Measurements from ENCODE around the gene GPR161.
A peak's percentile ranks its signal among the peaks of the same experiment; 100 is the strongest.

The GPR161 gene

DNA sequence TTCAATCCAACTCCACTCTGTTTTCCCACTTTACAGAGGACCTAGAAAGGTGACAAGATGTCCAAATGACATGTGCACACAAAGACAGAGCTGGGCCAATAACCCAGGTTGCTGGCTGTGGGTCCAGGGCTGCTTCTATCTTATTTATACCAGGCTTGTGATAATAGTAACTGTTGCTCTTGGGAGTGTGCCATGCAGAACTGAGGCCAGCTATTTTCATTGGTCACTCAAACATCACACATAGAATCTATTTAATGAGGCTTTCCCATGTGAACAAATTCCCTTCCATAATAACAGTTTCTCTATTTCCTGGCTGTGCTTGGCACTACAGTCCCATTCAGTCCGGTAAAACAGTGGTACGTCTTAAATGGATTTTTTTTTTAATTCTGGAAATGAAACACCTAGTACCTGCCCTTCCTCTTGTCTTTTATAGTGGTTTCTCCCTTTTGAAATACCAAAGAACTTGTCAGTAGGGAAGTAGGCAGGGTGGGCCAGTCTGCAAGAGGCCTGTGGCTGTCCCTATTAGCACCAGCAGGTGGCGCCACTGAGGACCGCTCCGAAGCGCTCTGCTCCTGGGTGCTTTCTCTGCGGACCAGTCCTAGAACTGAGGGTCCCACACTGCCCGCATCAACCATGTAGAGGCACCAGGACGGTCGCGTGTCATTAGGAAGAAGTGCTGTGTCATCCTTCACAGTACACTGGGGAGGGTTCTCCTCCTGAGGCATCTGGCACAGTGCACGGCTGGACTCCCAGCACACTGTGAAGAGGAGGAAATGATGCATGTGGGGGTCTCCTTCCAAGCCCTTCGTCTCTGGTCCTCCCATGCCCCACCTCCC, 52.1 kb downstream of the GPR161 start:
- TF ChIP-seq, protein P1, sequence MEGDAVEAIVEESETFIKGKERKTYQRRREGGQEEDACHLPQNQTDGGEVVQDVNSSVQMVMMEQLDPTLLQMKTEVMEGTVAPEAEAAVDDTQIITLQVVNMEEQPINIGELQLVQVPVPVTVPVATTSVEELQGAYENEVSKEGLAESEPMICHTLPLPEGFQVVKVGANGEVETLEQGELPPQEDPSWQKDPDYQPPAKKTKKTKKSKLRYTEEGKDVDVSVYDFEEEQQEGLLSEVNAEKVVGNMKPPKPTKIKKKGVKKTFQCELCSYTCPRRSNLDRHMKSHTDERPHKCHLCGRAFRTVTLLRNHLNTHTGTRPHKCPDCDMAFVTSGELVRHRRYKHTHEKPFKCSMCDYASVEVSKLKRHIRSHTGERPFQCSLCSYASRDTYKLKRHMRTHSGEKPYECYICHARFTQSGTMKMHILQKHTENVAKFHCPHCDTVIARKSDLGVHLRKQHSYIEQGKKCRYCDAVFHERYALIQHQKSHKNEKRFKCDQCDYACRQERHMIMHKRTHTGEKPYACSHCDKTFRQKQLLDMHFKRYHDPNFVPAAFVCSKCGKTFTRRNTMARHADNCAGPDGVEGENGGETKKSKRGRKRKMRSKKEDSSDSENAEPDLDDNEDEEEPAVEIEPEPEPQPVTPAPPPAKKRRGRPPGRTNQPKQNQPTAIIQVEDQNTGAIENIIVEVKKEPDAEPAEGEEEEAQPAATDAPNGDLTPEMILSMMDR (conservative IDR thresholded peaks at IDR 0.05) = peak; percentile 97
- no peak for TF ChIP-seq ZFX (IDR thresholded peaks at IDR 0.05)
- H3K27ac ChIP-seq = no peak overlapping the region

DNA sequence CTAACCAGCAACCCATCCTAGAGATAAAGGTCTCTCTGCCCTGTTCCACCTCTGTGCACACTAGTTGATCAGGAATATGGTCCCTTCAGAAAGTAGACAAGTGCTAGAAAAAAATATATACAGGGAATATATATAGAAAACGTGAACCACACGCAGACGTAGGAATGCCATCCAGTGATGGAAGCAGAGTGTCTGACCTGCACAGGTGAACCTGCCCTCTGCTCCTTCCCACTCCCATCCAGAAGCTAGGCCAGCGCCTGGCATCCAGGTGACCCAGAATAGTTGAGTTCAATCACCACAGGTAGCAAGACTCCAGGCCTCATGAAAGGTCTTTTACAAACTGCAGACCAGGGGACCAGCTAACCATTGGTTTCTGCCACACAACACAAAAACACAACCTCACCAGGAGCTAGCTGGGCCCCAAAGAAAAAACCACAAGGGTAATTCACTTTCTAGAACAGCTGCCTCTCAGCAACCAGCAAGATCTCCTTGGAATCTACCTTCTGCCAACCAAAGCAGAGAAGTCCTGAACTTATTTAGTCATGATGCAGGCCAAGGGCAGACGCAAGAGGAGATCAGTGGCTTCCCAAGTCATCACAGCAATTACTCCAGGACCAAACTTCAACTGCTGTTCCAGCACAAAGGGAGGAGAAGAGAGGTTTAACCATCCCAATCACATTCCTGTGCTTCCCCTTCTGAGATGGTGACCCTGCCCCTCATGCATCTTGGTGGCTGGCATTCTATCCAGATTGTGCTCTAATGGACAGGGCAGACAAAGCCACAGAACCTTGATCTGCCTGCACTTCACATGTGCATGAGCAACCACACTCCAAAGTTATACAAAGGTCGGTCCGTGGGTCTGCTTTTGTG, 53.0 kb downstream of the GPR161 start:
- TF ChIP-seq, protein P1 (conservative IDR thresholded peaks at IDR 0.05) = no peak
- no peak for TF ChIP-seq ZFX (IDR thresholded peaks at IDR 0.05)
- no peak overlapping the region for H3K27ac ChIP-seq

DNA sequence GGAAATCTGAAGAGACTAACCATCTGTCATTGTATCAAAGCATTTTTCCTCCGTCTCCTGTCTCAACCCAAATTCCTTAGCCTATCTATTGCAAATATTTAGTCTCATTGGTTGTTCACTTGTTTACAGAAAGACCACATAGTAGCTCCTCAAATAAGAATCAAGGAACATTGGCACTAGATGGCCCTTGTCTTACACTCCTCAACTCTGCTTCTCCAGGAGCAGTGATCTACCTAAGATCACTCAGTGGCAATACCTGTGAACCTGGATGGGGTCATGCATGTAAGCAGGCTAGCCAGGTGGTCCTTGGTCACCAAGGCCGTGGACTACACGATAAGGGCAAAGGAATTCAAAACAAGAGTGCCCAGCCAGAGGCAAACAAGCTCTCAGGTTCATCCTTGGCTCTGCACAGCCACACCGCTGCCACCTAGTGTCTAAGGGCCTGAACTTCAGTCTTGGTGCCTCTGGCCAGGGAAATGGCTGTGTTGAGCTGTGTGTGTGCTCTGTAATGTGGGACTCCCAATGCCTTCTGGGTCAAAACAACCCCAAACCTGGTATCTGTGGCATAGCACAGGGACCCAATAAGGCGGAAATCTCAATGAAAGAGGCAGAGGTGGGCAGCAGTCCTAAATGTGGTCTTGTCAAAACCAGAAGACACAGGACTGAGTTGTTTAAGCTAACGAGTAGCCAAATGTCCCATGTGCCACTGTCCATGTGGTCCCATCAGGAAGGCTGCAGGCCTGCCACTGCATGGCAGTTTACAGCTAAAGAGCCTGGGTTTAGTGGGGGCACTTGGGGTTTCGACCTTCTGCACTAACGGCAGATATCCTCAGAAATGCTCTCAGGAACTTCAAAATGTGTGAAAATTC, 54.5 kb downstream of the GPR161 start:
- H3K27ac ChIP-seq = no peak overlapping the region
- no peak for TF ChIP-seq ZFX (IDR thresholded peaks at IDR 0.05)
- TF ChIP-seq, protein P1 (conservative IDR thresholded peaks at IDR 0.05) = peak; percentile 95

DNA sequence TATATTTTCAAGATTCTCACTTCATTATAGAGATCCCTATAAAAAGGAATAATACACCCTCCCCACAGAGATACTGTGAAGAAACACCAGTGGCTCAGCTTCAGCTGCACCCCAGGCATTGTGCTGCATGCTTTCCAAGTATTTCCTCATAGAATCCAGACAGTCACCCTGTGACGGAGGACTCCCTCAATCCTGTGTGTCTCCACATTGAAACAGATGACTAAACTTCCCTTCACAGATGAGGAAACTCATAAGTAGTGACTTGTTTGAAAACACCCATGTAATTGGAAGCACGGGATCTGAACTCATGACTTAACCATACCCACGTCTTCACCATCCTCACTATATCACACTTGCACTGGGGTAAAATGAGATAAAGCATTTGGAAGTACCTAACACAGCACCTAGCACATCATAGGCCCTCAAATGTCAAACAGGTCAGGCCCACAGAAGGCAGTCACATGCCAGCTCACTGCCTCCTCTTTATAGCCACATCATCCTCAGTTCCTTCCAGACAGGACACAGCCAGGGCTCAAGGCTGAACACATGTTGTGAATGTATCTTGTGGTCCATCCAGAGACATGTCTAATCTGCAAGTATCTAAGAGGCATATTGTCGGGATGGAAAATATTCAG, 55.2 kb downstream of the GPR161 start:
- H3K27ac ChIP-seq = no peak overlapping the region
- TF ChIP-seq, protein P1 (conservative IDR thresholded peaks at IDR 0.05) = no peak
- TF ChIP-seq ZFX (IDR thresholded peaks at IDR 0.05) = no peak

DNA sequence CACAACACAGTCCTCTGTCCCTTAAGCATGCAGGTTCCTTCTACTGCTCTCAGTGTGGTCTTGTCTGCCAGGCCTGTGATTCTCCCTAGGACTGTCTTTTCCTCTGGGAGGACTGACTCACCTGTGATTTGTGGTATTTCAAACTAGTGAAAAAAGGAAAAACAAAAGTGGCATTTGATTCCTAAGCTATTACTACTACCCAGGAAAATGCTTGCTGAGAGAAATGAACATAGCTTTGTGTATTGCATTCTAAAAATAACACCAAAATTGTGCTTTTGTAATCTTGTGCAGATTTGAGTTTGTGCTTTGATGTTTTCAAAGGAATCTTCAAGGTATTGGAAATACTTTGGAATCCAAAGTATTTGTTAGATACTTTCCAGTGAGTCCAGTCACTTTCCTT, 57.0 kb downstream of the GPR161 start:
- TF ChIP-seq, protein P1 (conservative IDR thresholded peaks at IDR 0.05) = no peak
- no peak for TF ChIP-seq ZFX (IDR thresholded peaks at IDR 0.05)
- no peak overlapping the region for H3K27ac ChIP-seq

DNA sequence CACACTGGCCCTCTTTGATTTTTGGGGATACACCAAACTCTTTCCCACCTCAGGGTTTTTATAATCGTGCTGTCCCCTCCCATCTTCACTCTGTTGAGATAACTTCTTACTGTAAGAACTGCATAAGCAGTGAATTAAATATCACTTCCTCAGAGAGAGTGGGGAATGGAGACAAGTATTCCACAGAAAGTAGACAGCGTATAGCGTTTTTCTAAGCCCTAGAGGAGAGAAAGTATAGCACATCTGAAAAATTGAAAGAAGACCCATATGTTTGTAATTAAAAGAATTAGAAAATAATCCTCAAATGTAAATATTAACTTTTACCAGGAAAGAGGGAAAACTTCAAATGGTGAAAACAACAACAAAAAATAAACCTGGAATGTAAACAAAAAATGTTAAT, 67.3 kb downstream of the GPR161 start:
- TF ChIP-seq, protein P1 (conservative IDR thresholded peaks at IDR 0.05) = no peak; the same call in 1 of the 2 replicates
- TF ChIP-seq ZFX (IDR thresholded peaks at IDR 0.05) = no peak
- H3K27ac ChIP-seq = no peak overlapping the region
